Liver (tissue), 3 donors: Measurements from ENCODE around the gene WIPF1.
A peak's percentile ranks its signal among the peaks of the same experiment; 100 is the strongest.

ENCODE experiments used
- EGR1 ChIP-seq, 2 donors: IDR thresholded peaks; 2 replicates each; pipeline ENCODE4 v1.6.1; 2016 to 2018; ENCODE audit warnings: antibody characterized with exemption in 2 of 2, low read depth in 2 of 2
- FOXA1 ChIP-seq: IDR thresholded peaks from 2 replicates; pipeline ENCODE4 v1.6.1; 2016; ENCODE audit warnings: antibody characterized with exemption
- GABPA ChIP-seq, 2 donors: IDR thresholded peaks in 1 of 2; conservative IDR thresholded peaks in 1 of 2; 2 replicates each; pipeline ENCODE4 v1.6.1; 2016; ENCODE audit warnings: antibody characterized with exemption in 2 of 2, mild to moderate bottlenecking in 1 of 2, moderate library complexity in 1 of 2
- HNF4G ChIP-seq: IDR thresholded peaks from 2 replicates; pipeline ENCODE4 v1.6.1; 2016; ENCODE audit warnings: antibody characterized with exemption
- JUND ChIP-seq, 2 donors: IDR thresholded peaks; 2 replicates each; pipeline ENCODE4 v1.6.1; 2016; ENCODE audit warnings: antibody characterized with exemption in 2 of 2
- NR2F2 ChIP-seq: IDR thresholded peaks from 2 replicates; pipeline ENCODE4 v1.6.1; 2016; ENCODE audit warnings: antibody characterized with exemption
- SP1 ChIP-seq: IDR thresholded peaks from 2 replicates; pipeline ENCODE4 v1.6.1; 2018; ENCODE audit warnings: antibody characterized with exemption, mild to moderate bottlenecking
- TAF1 ChIP-seq: conservative IDR thresholded peaks from 2 replicates; pipeline ENCODE4 v1.6.1; 2016; ENCODE audit warnings: antibody characterized with exemption, mild to moderate bottlenecking
- TF ChIP-seq, protein P1 (sequence below): fragments of 150-350 bp; IDR thresholded peaks from 2 replicates; pipeline ENCODE4 v1.5.1; 2017; ENCODE audit warnings: improper control_type of control experiment, low read depth, low read length; ENCODE audit not compliant: missing input control
- TF ChIP-seq, protein P2 (sequence below): IDR thresholded peaks from 2 replicates; pipeline ENCODE4 v1.6.1; 2016; ENCODE audit warnings: antibody characterized with exemption
- TF ChIP-seq, protein P3 (sequence below): IDR thresholded peaks from 2 replicates; pipeline ENCODE4 v1.6.1; 2016; ENCODE audit warnings: antibody characterized with exemption, mild to moderate bottlenecking
- donor health status: healthy.
- donor health status: healthy.

DNA sequence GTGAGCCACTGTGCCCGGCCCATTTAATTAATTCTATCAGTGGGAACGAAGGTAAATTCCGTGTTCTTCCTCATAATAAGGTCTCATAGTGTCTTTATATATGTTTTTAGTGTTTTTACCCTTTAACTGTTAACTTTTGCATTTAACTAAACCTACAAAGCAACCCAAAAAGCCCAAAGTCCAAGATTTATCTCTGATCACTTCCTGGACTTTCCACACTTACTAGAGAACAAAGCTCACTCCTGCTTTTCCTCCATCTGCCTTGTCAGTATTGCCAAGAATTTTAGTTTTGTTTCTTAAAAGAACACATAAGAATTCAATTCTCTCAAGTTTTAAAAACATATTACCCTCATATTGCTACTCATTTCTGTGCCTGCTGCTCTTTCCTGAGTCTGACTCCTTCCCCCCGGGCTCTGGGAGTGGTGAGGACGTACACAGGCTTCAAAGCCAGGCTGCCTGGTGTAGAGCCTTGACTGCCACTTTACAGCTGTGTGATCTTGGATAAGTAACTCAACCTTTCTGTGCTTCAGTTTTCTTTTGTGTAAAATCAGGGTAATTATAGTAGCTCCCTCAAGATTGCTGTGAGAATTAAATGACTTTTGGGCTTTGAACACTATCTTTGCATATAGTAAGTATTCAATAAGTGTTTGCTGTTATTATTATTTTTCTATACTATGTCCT is 85.9 kb downstream of the WIPF1 start:
- TF ChIP-seq, protein P1, sequence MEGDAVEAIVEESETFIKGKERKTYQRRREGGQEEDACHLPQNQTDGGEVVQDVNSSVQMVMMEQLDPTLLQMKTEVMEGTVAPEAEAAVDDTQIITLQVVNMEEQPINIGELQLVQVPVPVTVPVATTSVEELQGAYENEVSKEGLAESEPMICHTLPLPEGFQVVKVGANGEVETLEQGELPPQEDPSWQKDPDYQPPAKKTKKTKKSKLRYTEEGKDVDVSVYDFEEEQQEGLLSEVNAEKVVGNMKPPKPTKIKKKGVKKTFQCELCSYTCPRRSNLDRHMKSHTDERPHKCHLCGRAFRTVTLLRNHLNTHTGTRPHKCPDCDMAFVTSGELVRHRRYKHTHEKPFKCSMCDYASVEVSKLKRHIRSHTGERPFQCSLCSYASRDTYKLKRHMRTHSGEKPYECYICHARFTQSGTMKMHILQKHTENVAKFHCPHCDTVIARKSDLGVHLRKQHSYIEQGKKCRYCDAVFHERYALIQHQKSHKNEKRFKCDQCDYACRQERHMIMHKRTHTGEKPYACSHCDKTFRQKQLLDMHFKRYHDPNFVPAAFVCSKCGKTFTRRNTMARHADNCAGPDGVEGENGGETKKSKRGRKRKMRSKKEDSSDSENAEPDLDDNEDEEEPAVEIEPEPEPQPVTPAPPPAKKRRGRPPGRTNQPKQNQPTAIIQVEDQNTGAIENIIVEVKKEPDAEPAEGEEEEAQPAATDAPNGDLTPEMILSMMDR: no peak
- TF ChIP-seq NR2F2: no peak
- TF ChIP-seq GABPA (IDR thresholded peaks at IDR 0.05 in 1 of 2, conservative IDR thresholded peaks at IDR 0.05 in 1 of 2): peak in 1 of 2 donors; percentile 65
- no peak for TF ChIP-seq TAF1
- no peak for TF ChIP-seq EGR1 (IDR thresholded peaks at IDR 0.05; ENCODE audit: low read depth in 2 of 2)
- TF ChIP-seq FOXA1: no peak
- TF ChIP-seq, protein P2, sequence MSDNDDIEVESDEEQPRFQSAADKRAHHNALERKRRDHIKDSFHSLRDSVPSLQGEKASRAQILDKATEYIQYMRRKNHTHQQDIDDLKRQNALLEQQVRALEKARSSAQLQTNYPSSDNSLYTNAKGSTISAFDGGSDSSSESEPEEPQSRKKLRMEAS: peak; percentile 27
- TF ChIP-seq, protein P3, sequence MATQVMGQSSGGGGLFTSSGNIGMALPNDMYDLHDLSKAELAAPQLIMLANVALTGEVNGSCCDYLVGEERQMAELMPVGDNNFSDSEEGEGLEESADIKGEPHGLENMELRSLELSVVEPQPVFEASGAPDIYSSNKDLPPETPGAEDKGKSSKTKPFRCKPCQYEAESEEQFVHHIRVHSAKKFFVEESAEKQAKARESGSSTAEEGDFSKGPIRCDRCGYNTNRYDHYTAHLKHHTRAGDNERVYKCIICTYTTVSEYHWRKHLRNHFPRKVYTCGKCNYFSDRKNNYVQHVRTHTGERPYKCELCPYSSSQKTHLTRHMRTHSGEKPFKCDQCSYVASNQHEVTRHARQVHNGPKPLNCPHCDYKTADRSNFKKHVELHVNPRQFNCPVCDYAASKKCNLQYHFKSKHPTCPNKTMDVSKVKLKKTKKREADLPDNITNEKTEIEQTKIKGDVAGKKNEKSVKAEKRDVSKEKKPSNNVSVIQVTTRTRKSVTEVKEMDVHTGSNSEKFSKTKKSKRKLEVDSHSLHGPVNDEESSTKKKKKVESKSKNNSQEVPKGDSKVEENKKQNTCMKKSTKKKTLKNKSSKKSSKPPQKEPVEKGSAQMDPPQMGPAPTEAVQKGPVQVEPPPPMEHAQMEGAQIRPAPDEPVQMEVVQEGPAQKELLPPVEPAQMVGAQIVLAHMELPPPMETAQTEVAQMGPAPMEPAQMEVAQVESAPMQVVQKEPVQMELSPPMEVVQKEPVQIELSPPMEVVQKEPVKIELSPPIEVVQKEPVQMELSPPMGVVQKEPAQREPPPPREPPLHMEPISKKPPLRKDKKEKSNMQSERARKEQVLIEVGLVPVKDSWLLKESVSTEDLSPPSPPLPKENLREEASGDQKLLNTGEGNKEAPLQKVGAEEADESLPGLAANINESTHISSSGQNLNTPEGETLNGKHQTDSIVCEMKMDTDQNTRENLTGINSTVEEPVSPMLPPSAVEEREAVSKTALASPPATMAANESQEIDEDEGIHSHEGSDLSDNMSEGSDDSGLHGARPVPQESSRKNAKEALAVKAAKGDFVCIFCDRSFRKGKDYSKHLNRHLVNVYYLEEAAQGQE: peak; percentile 37
- TF ChIP-seq JUND (IDR thresholded peaks at IDR 0.05): no peak
- TF ChIP-seq SP1: peak; percentile 82
- TF ChIP-seq HNF4G: peak; percentile 59
